Skeletal muscle tissue (tissue), 4 donors: Measurements from ENCODE around the gene TGFBR2. TPM values are rescaled to one million over a fixed set of nuclear protein-coding genes. Genes with fewer than 3 reads are reported as not detected.

Experiments
- H3K27ac ChIP-seq: one replicate; pipeline ENCODE4 v1.7.0; 2013; ENCODE audit warnings: mild to moderate bottlenecking, low read depth, low read length, inconsistent platforms
- H3K27me3 ChIP-seq, 3 donors: one replicate each; pipeline ENCODE4 v1.7.0; 2013; ENCODE audit warnings: low read length in 3 of 3; ENCODE audit not compliant: control insufficient read depth in 3 of 3, insufficient read depth in 3 of 3
- H3K36me3 ChIP-seq, 3 donors: one replicate each; pipeline ENCODE4 v1.7.0; 2013; ENCODE audit warnings: low read length in 3 of 3; ENCODE audit not compliant: control insufficient read depth in 3 of 3, insufficient read depth in 3 of 3
- H3K4me1 ChIP-seq, 3 donors: one replicate each; pipeline ENCODE4 v1.7.0; 2013; ENCODE audit warnings: low read length in 3 of 3, mild to moderate bottlenecking in 3 of 3; ENCODE audit not compliant: control insufficient read depth in 3 of 3, insufficient read depth in 3 of 3
- H3K4me3 ChIP-seq, 3 donors: one replicate each; pipeline ENCODE4 v1.7.0; 2013; ENCODE audit warnings: low read length in 3 of 3
- H3K9ac ChIP-seq, 3 donors: one replicate each; pipeline ENCODE4 v1.7.0; 2013; ENCODE audit warnings: low read length in 3 of 3, mild to moderate bottlenecking in 3 of 3, moderate library complexity in 2 of 3, low read depth in 1 of 3
- H3K9me3 ChIP-seq, 3 donors: one replicate each; pipeline ENCODE4 v1.7.0; 2013; ENCODE audit warnings: low read length in 3 of 3; ENCODE audit not compliant: control insufficient read depth in 3 of 3
- total RNA-seq: library from RNA; depleted of rRNA; stranded (reverse); fragments of >200 nt; gene quantifications from one replicate; pipeline ENCODE4 v1.2.3, GENCODE V29; 2014
- donor health status: Osteomylitis.

TGFBR2 gene
- total RNA-seq, 1 donor from 2014 or later, result 44.9 TPM

DNA sequence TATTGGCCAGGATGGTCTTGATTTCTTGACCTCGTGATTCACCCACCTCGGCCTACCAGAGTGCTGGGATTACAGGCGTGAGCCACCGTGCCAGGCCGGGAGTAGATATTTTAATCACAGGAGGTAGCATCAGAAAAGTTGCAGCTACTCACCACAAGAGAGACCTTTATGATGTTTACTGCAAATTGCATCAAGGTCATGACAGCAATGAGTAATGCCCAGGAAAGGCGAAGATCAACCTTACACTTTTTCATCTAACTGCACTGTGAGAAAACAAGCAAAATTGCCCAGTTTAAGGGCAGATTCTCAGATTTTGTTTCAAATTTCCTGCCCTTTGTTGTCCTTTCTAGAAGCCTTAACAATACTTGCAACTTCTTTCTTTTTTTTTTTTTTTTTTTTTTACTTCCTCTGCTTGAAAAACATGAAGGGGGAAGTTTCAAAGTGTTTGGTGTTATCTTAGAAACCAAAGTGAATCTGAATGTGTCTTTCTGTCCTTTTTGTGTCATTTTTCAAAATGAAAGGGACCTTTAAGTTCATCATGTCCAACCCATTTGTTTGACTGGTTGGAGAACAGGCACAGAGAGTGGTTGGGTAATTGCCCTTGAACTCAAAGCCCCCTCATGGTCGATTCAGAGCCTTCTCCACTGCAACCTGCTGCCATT is 25.0 kb downstream of the TGFBR2 start:
- Histone ChIP-seq H3K9me3 (peaks cover 0 to 2% (median 0%) of the 10 kb centered on the region in 3 donors), H3K4me1 (peaks cover 25 to 78% (median 55%) of the 10 kb centered on the region in 3 donors), H3K27me3 (no peaks in the 10 kb centered on the region), H3K9ac (no peak overlapping the region), H3K27ac (peak overlapping the region; percentile 59), H3K36me3 (no peaks in the 10 kb centered on the region), H3K4me3 (peak overlapping the region in 1 of 3 donors; percentile 42)

DNA sequence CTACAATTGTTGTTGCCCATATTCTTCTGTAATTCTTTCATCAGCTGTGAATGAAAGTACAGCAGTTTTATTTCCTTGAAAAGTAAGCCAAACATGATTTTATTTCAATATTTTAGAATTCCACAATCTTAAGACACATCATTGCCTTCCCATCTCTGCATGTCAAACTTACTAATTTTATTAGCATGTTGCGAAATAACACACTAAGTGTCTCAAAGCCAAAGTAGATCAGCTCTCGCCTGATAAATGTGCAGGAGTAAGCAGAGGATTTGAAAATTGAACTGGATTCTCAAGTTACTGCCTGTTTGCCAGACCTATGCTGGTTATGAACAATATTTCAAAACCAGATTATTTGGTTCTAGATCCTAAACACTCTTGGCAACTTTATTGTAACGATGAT is 25.7 kb downstream of the TGFBR2 start:
- H3K9ac ChIP-seq, result no peak overlapping the region
- peak overlapping the region; percentile 59 for H3K27ac ChIP-seq
- H3K36me3 ChIP-seq, result no peaks in the 10 kb centered on the region
- peaks cover 21 to 73% (median 51%) of the 10 kb centered on the region in 3 donors for H3K4me1 ChIP-seq
- peaks cover 0 to 2% (median 0%) of the 10 kb centered on the region in 3 donors for H3K9me3 ChIP-seq
- peak overlapping the region in 1 of 3 donors; percentile 42 for H3K4me3 ChIP-seq
- H3K27me3 ChIP-seq, result no peaks in the 10 kb centered on the region

DNA sequence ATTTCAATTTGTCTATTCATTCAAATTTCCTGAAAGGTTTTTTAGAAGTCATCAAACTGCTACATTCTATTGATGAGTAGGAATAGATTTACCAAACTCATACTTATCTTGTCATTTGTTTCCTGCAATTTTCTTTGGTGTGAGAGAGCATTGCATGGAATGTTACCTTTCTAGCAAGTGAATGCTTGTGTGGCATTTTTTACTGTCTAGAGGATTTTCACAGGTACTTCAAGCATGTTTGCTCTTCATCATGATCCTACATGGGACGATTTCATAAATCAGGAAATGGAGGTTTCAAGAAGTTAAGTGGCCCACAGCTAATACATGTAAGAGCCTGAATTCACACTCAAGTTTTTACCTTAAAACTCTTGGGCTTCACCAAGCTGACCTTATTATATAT is 26.1 kb downstream of the TGFBR2 start:
- Histone ChIP-seq H3K4me1 (peaks cover 21 to 69% (median 51%) of the 10 kb centered on the region in 3 donors), H3K27me3 (no peaks in the 10 kb centered on the region), H3K9ac (no peak overlapping the region), H3K4me3 (no peak overlapping the region), H3K9me3 (peaks cover 0 to 2% (median 0%) of the 10 kb centered on the region in 3 donors), H3K27ac (peak overlapping the region; percentile 59), H3K36me3 (no peaks in the 10 kb centered on the region)

DNA sequence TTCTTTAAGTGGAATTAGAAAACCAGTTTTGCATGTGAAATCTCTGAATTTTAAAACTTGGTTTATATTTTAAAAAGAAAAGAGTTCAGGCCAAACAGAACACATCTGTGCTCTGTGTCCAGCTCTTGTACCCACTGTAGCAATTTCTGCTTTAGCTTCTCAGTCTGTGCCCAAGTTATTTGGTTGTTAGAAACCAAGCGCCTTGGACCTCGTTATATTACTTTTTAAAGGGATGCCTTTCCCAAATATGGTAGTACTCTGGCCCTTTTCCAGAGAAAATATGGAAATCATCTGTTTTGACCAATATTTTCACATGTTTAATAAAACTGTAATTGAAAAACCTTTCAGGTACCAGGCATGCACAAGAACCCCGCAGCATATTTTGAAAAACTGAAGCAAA is 27.3 kb downstream of the TGFBR2 start:
- Histone ChIP-seq H3K9me3 (peaks cover 0 to 2% (median 0%) of the 10 kb centered on the region in 3 donors), H3K9ac (no peak overlapping the region), H3K27ac (no peak overlapping the region), H3K4me1 (peaks cover 17 to 61% (median 48%) of the 10 kb centered on the region in 3 donors), H3K36me3 (no peaks in the 10 kb centered on the region), H3K4me3 (no peak overlapping the region), H3K27me3 (no peaks in the 10 kb centered on the region)

DNA sequence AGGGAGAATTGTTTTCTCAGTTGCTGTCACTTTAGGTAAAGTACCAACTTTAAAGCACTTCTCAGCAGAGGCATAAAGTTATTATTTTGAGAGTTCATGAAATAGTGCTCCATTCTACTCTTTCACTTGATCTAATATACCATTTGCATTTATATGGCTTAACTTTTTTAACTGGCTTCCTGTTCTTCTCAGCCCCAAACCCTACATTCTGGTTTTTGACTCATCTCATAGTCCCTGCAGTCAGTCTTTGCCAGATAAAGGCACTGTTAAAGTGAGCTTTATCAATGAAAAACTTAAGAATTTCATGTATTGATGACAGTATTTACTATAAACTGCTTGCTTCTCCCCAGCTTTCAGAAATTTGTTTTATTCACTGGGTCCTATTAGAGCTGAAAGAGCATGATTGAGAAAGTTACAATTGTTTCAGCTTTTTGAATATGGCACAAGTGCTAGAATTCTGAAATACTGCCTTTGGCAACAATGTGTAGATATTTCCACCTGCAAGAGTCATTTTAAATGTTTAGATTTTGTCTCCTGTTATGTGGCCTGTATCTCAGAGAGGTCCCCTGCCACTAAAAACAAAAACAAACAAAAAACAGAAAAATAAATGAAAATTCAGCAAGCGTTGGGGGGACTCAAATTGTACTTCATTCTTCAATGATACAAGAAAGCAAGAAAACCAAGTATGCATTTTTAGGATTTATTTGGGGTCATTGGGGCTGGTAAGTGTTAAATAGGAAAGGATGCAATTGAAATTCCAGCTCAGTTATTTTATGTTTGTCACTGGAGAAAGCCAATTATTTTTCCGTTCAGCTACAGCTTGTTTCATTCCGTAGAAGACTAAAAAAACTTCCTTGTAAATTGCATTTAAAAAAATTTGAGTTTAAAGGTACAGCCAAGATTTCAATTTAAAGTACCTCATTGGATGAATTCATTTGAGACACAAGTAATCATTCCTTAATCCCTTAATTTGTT is 28.6 kb downstream of the TGFBR2 start:
- no peaks in the 10 kb centered on the region for H3K27me3 ChIP-seq
- peaks cover 8 to 58% (median 38%) of the 10 kb centered on the region in 3 donors for H3K4me1 ChIP-seq
- H3K4me3 ChIP-seq, result no peak overlapping the region
- no peak overlapping the region for H3K9ac ChIP-seq
- H3K27ac ChIP-seq, result no peak overlapping the region
- no peaks in the 10 kb centered on the region for H3K36me3 ChIP-seq
- H3K9me3 ChIP-seq, result peaks cover 0 to 2% (median 0%) of the 10 kb centered on the region in 3 donors

DNA sequence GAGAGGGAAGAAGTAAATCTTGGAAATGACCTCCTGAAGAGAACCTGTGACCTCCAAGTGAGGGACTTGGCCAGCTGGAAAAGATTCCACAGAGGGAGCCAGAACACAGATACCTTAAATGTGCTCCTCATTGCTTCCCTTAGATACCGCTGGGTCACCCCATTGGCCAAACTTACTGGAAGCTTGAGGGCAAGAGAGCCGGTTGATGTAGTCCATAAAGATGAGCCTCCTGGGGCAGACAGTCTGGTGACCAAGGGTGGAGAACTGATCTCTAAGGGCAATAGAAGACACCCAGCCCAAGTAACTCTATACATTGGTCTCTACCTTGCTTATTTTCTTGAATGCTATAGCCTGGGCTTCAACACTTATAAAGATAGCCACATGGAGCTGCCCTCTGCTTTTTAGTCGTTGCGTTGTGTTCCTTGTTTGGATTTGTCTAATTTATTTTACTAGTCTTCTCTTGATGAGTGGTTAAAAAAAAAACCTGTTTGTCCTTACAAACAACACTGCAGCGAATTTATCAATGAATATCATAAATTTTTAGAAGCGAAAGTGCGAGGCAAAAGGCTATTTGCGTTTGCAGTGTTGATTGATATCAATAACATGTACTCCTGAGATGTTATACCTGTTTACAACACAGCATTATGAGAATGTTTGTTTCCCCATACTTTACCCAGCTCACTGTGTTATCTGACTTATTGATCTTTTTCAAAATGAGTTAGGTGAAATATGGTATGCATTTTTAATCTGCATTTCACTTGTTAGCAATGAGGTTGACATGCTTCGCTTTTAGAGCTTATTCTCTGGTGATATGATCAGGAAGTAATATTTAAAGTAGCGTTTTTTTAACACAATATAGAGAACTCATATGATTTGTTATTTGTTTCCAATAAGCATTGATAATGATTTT is 31.2 kb downstream of the TGFBR2 start:
- Histone ChIP-seq H3K9me3 (no peaks in the 10 kb centered on the region), H3K4me3 (no peak overlapping the region), H3K27me3 (no peaks in the 10 kb centered on the region), H3K27ac (no peak overlapping the region), H3K9ac (no peak overlapping the region), H3K4me1 (peaks cover 4 to 53% (median 23%) of the 10 kb centered on the region in 3 donors), H3K36me3 (no peaks in the 10 kb centered on the region)

DNA sequence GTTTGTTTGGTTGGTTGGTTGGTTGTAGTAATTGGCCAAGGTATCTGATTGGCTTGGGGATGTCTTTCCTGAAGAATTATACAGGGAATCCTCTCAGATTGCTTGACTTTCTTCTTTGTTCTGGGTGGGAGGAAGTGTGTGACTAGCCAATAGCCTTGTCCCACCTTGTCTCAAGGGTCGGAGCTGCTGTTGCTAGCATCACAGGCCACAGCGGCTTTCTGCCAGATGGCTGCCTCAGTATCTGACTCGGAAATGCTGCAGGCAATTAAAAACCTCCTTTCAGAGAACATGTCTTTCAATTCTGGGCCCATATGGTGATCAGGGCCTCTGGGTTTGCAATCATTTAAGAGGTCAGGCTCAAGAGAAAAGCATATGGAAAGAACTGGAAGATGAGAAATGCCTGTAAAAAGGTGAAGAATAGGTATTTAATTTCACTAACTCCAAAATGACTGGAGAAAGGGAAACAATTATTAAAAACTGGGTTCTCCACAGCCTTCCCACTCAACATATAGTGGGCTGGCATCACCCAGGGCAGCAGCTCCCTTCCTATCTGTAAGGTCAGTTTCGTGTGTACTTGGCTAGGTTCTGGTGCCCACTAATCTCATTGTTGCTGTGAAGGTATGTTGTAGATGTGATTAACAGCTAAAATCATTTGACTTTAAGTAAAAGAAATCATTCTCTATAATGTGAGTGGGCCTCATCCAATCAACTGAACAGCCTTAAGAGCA is 32.4 kb downstream of the TGFBR2 start:
- Histone ChIP-seq H3K4me1 (peaks cover 6 to 56% (median 30%) of the 10 kb centered on the region in 3 donors), H3K9ac (no peak overlapping the region), H3K9me3 (no peaks in the 10 kb centered on the region), H3K27ac (no peak overlapping the region), H3K27me3 (no peaks in the 10 kb centered on the region), H3K4me3 (no peak overlapping the region), H3K36me3 (no peaks in the 10 kb centered on the region)

DNA sequence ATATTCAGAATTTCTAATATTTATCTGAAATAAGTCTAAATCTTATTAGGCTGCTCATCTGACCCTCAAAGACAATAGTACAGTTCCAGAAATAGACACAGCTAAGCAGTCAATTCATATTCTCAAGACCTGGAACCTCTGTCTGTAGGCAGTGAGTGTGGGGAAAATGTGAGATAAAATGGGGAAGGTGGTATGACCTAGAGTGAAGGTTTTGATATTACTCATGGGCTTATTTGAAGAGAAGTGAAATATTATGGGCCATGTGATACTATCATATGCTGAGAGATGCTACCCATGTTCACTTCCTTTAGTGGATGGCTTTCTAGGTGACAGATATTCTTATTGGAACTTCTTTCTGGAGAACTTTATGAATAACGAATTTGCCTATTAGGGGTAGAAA is 33.5 kb downstream of the TGFBR2 start:
- Histone ChIP-seq H3K27ac (no peak overlapping the region), H3K4me1 (peaks cover 9 to 57% (median 37%) of the 10 kb centered on the region in 3 donors), H3K4me3 (no peak overlapping the region), H3K27me3 (no peaks in the 10 kb centered on the region), H3K9ac (no peak overlapping the region), H3K36me3 (peaks cover 0 to 3% (median 0%) of the 10 kb centered on the region in 3 donors), H3K9me3 (no peaks in the 10 kb centered on the region)

DNA sequence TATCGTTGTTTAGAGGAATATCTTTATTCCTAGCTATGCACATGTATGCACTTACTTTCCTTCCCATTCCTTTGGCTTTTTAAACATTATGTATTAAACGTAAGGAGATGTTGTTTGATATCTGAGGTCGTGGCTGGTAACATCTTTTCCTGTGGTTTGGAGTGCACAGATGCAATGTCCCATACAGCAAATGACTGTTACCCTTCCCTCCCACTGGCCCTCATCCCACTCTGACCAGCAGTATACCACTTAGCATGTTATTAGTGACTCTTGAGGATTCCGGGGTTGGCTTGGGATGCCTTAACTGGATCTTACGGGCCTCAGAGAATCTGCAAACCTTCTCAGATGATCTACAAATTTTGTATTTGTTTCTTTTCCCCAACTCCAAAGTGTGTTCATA is 34.5 kb downstream of the TGFBR2 start:
- Histone ChIP-seq H3K27ac (no peak overlapping the region), H3K4me1 (peaks cover 8 to 53% (median 33%) of the 10 kb centered on the region in 3 donors), H3K36me3 (peaks cover 0 to 6% (median 0%) of the 10 kb centered on the region in 3 donors), H3K9me3 (no peaks in the 10 kb centered on the region), H3K9ac (no peak overlapping the region), H3K4me3 (no peak overlapping the region), H3K27me3 (no peaks in the 10 kb centered on the region)
